Measurements from ENCODE around the gene WASF2. TPM values are rescaled to one million over a fixed set of nuclear protein-coding genes. Genes with fewer than 3 reads are reported as not detected.
"Not testable (repeated sequence)": the region's sequence is repeated elsewhere in the genome, so short reads cannot be mapped to it uniquely, and the experiment has no call there.

WASF2 gene
- total RNA-seq, 1 donor from 2014 or later = 57.3 TPM

GRCh38 chr1:27472098-27472497, 17.9 kb downstream of the WASF2 start:
- ATAC-seq; intact Hi-C loops (cut with DNase I); DNase-seq (ENCODE audit: missing footprints): not testable (repeated sequence)

GRCh38 chr1:27471477-27471876, 18.5 kb downstream of the WASF2 start:
- intact Hi-C loops (cut with DNase I) = no loop called here
- ATAC-seq = no peak

GRCh38 chr1:27469334-27469733, 20.6 kb downstream of the WASF2 start:
- intact Hi-C loops (cut with DNase I) = no loop called here
- no peak for DNase-seq (ENCODE audit: missing footprints)
- ATAC-seq = no peak

More at GRCh38 chr1:27471477-27471876, 18.5 kb downstream of the WASF2 start:
- no peak for DNase-seq (ENCODE audit: missing footprints)

GRCh38 chr1:27468378-27468777, 21.6 kb downstream of the WASF2 start:
- ATAC-seq; DNase-seq (ENCODE audit: missing footprints); intact Hi-C loops (cut with DNase I): not testable (repeated sequence)

GRCh38 chr1:27464926-27465647, 24.9 kb downstream of the WASF2 start:
- ATAC-seq (no peak), DNase-seq (ENCODE audit: missing footprints) (no peak)
- intact Hi-C loops (cut with DNase I) = no loop called here

GRCh38 chr1:27463916-27464315, 26.1 kb downstream of the WASF2 start:
- ATAC-seq; DNase-seq (ENCODE audit: missing footprints); intact Hi-C loops (cut with DNase I): not testable (repeated sequence)

GRCh38 chr1:27458521-27458920, 31.4 kb downstream of the WASF2 start:
- DNase-seq (ENCODE audit: missing footprints); intact Hi-C loops (cut with DNase I); ATAC-seq: not testable (repeated sequence)

- intact Hi-C loops (cut with DNase I) = no loop called here
- ATAC-seq (no peak), DNase-seq (ENCODE audit: missing footprints) (no peak)
Measured at GRCh38 chr1:27455139-27455811, 34.7 kb downstream of the WASF2 start.

- ATAC-seq = no peak
- intact Hi-C loops (cut with DNase I) = no loop called here
- DNase-seq (ENCODE audit: missing footprints) = no peak
Measured at GRCh38 chr1:27454610-27455009, 35.4 kb downstream of the WASF2 start.

GRCh38 chr1:27451343-27451742, 38.6 kb downstream of the WASF2 start:
- ATAC-seq (no peak), DNase-seq (ENCODE audit: missing footprints) (no peak)
- intact Hi-C loops (cut with DNase I) = no loop called here

GRCh38 chr1:27448982-27449381, 41.0 kb downstream of the WASF2 start:
- no peak for ATAC-seq
- DNase-seq (ENCODE audit: missing footprints) = no peak
- intact Hi-C loops (cut with DNase I) = no loop called here

- ATAC-seq = no peak
- no peak for DNase-seq (ENCODE audit: missing footprints)
- intact Hi-C loops (cut with DNase I) = no loop called here
Measured at GRCh38 chr1:27447883-27448282, 42.1 kb downstream of the WASF2 start.

GRCh38 chr1:27447399-27447798, 42.6 kb downstream of the WASF2 start:
- intact Hi-C loops (cut with DNase I) = no loop called here
- DNase-seq (ENCODE audit: missing footprints) (no peak), ATAC-seq (no peak)

- intact Hi-C loops (cut with DNase I) = no loop called here
- DNase-seq (ENCODE audit: missing footprints) (no peak), ATAC-seq (no peak)
Measured at GRCh38 chr1:27446496-27447020, 43.4 kb downstream of the WASF2 start.

- no peak for ATAC-seq
Measured at GRCh38 chr1:27445177-27445936, 44.6 kb downstream of the WASF2 start.

GRCh38 chr1:27444632-27445031, 45.3 kb downstream of the WASF2 start:
- ATAC-seq = no peak
- intact Hi-C loops (cut with DNase I) = no loop called here

More at GRCh38 chr1:27445177-27445936, 44.6 kb downstream of the WASF2 start:
- DNase-seq (ENCODE audit: missing footprints) = no peak
- intact Hi-C loops (cut with DNase I) = no loop called here

GRCh38 chr1:27439150-27439549, 50.8 kb downstream of the WASF2 start:
- DNase-seq (ENCODE audit: missing footprints) = no peak
- ATAC-seq = no peak
- intact Hi-C loops (cut with DNase I) = no loop called here

More at GRCh38 chr1:27444632-27445031, 45.3 kb downstream of the WASF2 start:
- no peak for DNase-seq (ENCODE audit: missing footprints)

- DNase-seq (ENCODE audit: missing footprints) = no peak
- intact Hi-C loops (cut with DNase I) = no loop called here
- ATAC-seq = no peak
Measured at GRCh38 chr1:27438621-27439061, 51.3 kb downstream of the WASF2 start.
